Measurements from ENCODE around the gene KCTD4. TPM values are rescaled to one million over a fixed set of nuclear protein-coding genes. Genes with fewer than 3 reads are reported as not detected.

The KCTD4 gene
- total RNA-seq, 2 experiments from 2014 or later, result not detected

DNA sequence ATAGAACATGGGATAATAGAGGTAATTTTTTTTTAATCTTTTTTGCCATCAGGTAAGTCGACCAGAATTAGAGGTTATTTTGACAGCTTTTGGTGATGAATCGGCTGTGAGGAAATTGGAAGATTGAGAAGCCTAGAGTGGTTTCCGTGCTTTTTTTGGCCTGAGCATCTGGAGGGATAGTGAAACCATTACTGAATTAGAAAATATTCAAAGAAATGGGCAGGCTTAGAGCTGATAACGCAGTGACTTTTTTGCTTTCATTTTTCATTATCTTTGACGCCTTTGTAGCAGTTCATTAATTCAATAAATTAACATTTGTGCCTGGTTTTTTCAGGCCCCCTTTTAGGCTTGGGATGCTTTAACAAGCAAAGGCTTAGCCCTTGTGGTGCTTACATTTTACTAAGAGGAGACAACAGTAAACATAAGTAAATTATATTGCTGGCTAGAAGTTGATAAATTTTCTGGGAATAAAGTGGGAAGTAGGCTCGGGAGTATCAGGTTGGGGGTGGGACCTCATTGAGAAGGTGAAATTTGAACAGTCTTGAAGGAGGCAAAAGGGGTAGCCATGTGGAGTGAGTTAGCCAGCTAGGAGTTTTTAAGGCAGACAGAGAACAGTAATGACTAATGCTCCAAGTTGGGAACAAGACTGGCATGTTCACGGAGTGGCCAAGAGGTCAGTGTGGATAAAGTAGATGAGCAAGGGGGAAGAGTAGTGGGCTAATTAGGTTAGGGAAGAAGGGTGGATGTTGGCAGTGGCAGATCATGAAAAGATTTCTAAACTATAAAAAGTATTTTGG, 44.1 kb downstream of the KCTD4 start:
- Mint-ChIP-seq H3K9me3 (peaks cover 9% of the 10 kb centered on the region), H3K27ac (no peak overlapping the region), H3K27me3 (no peaks in the 10 kb centered on the region), H3K36me3 (ENCODE audit: low read depth) (peaks cover 54% of the 10 kb centered on the region), H3K4me3 (no peak overlapping the region), H3K4me1 (ENCODE audit: low read depth) (peaks cover 8% of the 10 kb centered on the region)
- DNase-seq, result no peak
- CTCF ChIA-PET, result interaction anchor here (0.9 to 1.2 kb wide), 2 partner anchors 110 to 128 kb away, joined by 3 to 7 read pairs; no protein-coding TSS in a partner anchor
- no peak for ATAC-seq
- TF ChIP-seq CTCF (IDR thresholded peaks at IDR 0.05), result no peak
- POLR2A ChIA-PET, result no interaction called here
- intact Hi-C loops (cut with micrococcal nuclease), result no loop called here

GRCh38 chr13:45149964-45150363, 50.9 kb downstream of the KCTD4 start:
- no peak for TF ChIP-seq CTCF (IDR thresholded peaks at IDR 0.05)
- intact Hi-C loops (cut with micrococcal nuclease), result no loop called here
- H3K4me3 Mint-ChIP-seq, result no peak overlapping the region
- H3K4me1 Mint-ChIP-seq (ENCODE audit: low read depth), result peaks cover 15% of the 10 kb centered on the region
- H3K27ac Mint-ChIP-seq, result no peak overlapping the region
- no peaks in the 10 kb centered on the region for H3K9me3 Mint-ChIP-seq
- POLR2A ChIA-PET, result no interaction called here
- CTCF ChIA-PET, result interaction anchor here (0.9 kb wide), 1 partner anchor 12 kb away, joined by 3 read pairs; no protein-coding TSS in a partner anchor
- DNase-seq, result no peak
- H3K36me3 Mint-ChIP-seq (ENCODE audit: low read depth), result peaks cover 21% of the 10 kb centered on the region
- no peaks in the 10 kb centered on the region for H3K27me3 Mint-ChIP-seq
- no peak for ATAC-seq

GRCh38 chr13:45143346-45143751, 57.5 kb downstream of the KCTD4 start:
- peaks cover 23% of the 10 kb centered on the region for H3K36me3 Mint-ChIP-seq (ENCODE audit: low read depth)
- peaks cover 20% of the 10 kb centered on the region for H3K4me1 Mint-ChIP-seq (ENCODE audit: low read depth)
- DNase-seq, result no peak
- no peaks in the 10 kb centered on the region for H3K9me3 Mint-ChIP-seq
- H3K4me3 Mint-ChIP-seq, result no peak overlapping the region
- intact Hi-C loops (cut with micrococcal nuclease), result no loop called here
- H3K27me3 Mint-ChIP-seq, result no peaks in the 10 kb centered on the region
- H3K27ac Mint-ChIP-seq, result no peak overlapping the region
- no peak for TF ChIP-seq CTCF (IDR thresholded peaks at IDR 0.05)
- no peak for ATAC-seq
- ChIA-PET POLR2A (interaction anchor here (0.6 kb wide), 1 partner anchor 9 kb away, joined by 5 read pairs; no protein-coding TSS in a partner anchor), CTCF (interaction anchor here (0.9 kb wide), 1 partner anchor 96 kb away, joined by 3 read pairs; no protein-coding TSS in a partner anchor)

Other genes starting within 250 kb of the KCTD4 start
- 10 to 100 TPM; 10.4 to 11.2 TPM for gene NUFIP1, start 211.6 kb downstream of the KCTD4 start, total RNA-seq
- 10 to 100 TPM; 30.4 to 31.6 TPM for gene GPALPP1, start 211.5 kb downstream of the KCTD4 start, total RNA-seq
- gene GTF2F2, start 80.5 kb downstream of the KCTD4 start, total RNA-seq, result 10 to 100 TPM; 25.8 to 28.9 TPM
- 1,000 to 10,000 TPM; 3,533 to 3,563 TPM for gene TPT1, start 140.1 kb upstream of the KCTD4 start, total RNA-seq
- gene SLC25A30, start 217.3 kb upstream of the KCTD4 start, total RNA-seq, result 10 to 100 TPM; 18.9 to 21.2 TPM